ENCODE data around the gene HACD3. TPM values are rescaled to one million over a fixed set of nuclear protein-coding genes. Genes with fewer than 3 reads are reported as not detected.

Gene HACD3
- total RNA-seq, 4 donors from 2014 or later = 31.3 to 50.9 (median 36.9) TPM

- DNase-seq (ENCODE audit: low spot score) = no peak
- no peak for TF ChIP-seq CTCF (IDR thresholded peaks at IDR 0.05)
- no peak for ATAC-seq (ENCODE audit: low FRiP score)
Observed at GRCh38 chr15:65528461-65529060, 1.7 kb upstream of the HACD3 start.

- ATAC-seq (ENCODE audit: low FRiP score) (no peak), DNase-seq (ENCODE audit: low spot score) (no peak)
- no peak for TF ChIP-seq CTCF (IDR thresholded peaks at IDR 0.05)
Observed at GRCh38 chr15:65529762-65530317, 423 bp upstream of the HACD3 start.

- ATAC-seq (ENCODE audit: low FRiP score) (no peak), DNase-seq (ENCODE audit: low spot score) (no peak)
- no peak for TF ChIP-seq CTCF (IDR thresholded peaks at IDR 0.05)
Observed at GRCh38 chr15:65532738-65533051, 2.4 kb downstream of the HACD3 start.

- ATAC-seq (ENCODE audit: low FRiP score) (no peak), DNase-seq (ENCODE audit: low spot score) (no peak)
- TF ChIP-seq CTCF (IDR thresholded peaks at IDR 0.05) = no peak
Observed at GRCh38 chr15:65533057-65533756, 2.9 kb downstream of the HACD3 start.

- no peak for ATAC-seq (ENCODE audit: low FRiP score)
- no peak for TF ChIP-seq CTCF (IDR thresholded peaks at IDR 0.05)
- DNase-seq (ENCODE audit: low spot score) = no peak
Observed at GRCh38 chr15:65535192-65535591, 4.9 kb downstream of the HACD3 start.

GRCh38 chr15:65540314-65540713 lies 10.1 kb downstream of the HACD3 start:
- no peak for TF ChIP-seq CTCF (IDR thresholded peaks at IDR 0.05)
- ATAC-seq (ENCODE audit: low FRiP score) = no peak
- no peak for DNase-seq (ENCODE audit: low spot score)
